Gastroesophageal sphincter (tissue), 4 donors: ENCODE measurements around the gene TRIM29. TPM values are rescaled to one million over a fixed set of nuclear protein-coding genes. Genes with fewer than 3 reads are reported as not detected.

Experiments
- ATAC-seq: fragments of 150-250 bp; one replicate; pipeline ENCODE4 v1.9.1; 2016; ENCODE audit warnings: mild to moderate bottlenecking, moderate library complexity
- H3K27ac ChIP-seq, 4 donors: fragments of 200-600 bp; sonication (generic) in 3 of 4; 1 replicate in 3 of 4; 2 replicates in 1 of 4; pipeline ENCODE4 v1.5.1; 2016 to 2019
- H3K27me3 ChIP-seq: fragments of 200-600 bp; sonication (generic); one replicate; pipeline ENCODE4 v1.5.1; 2019
- H3K36me3 ChIP-seq, 2 donors: fragments of 200-600 bp; sonication (generic); one replicate each; pipeline ENCODE4 v1.5.1; 2019; ENCODE audit warnings: control low read depth in 1 of 2
- H3K4me1 ChIP-seq, 3 donors: fragments of 200-600 bp; sonication (generic); 1 replicate in 2 of 3; 2 replicates in 1 of 3; pipeline ENCODE4 v1.5.1; 2016 to 2019; ENCODE audit warnings: control low read depth in 2 of 3
- H3K4me3 ChIP-seq, 2 donors: fragments of 200-600 bp; sonication (generic); one replicate each; pipeline ENCODE4 v1.5.1; 2019; ENCODE audit warnings: mild to moderate bottlenecking in 1 of 2, moderate library complexity in 1 of 2
- H3K9me3 ChIP-seq, 3 donors: fragments of 200-600 bp; sonication (generic); one replicate each; pipeline ENCODE4 v1.5.1; 2017 to 2019; ENCODE audit warnings: control low read depth in 2 of 3
- CTCF ChIP-seq, 4 experiments: fragments of 200-600 bp in 2 of 4; fragments of 450-650 bp in 2 of 4; sonication (generic) in 1 of 4; IDR thresholded peaks; one replicate each; pipeline ENCODE4 v1.5.1; 2017 to 2019; ENCODE audit warnings: antibody characterized with exemption in 4 of 4, mild to moderate bottlenecking in 2 of 4, moderate library complexity in 2 of 4
- EP300 ChIP-seq: sonication (generic); formaldehyde crosslinking; IDR thresholded peaks from one replicate; pipeline ENCODE4 v1.6.1; 2017; ENCODE audit warnings: antibody characterized with exemption, mild to moderate bottlenecking
- POLR2A ChIP-seq, 2 donors: fragments of 450-650 bp; IDR thresholded peaks; one replicate each; pipeline ENCODE4 v1.6.1; 2017; ENCODE audit warnings: antibody characterized with exemption in 2 of 2, mild to moderate bottlenecking in 2 of 2, moderate library complexity in 1 of 2
- POLR2AphosphoS5 ChIP-seq: sonication (generic); formaldehyde crosslinking; IDR thresholded peaks from one replicate; pipeline ENCODE4 v1.6.1; 2017; ENCODE audit warnings: antibody characterized with exemption
- WGBS, 2 donors: methylation state at CpG; one replicate each; pipeline ENCODE4 v1.1.5; 2018; ENCODE audit warnings: low coverage in 1 of 2; 5-methylcytosine and 5-hydroxymethylcytosine counted together
- total RNA-seq, 4 donors: library from RNA; depleted of rRNA; stranded (reverse); fragments of >200 nt; gene quantifications; one replicate each; pipeline ENCODE4 v1.1.0, GENCODE V29; 2016

TRIM29 gene
- total RNA-seq, 4 donors from 2014 or later, result 1.2 to 34.6 (median 3.4) TPM

GRCh38 chr11:120065176-120065575 is 72.7 kb downstream of the TRIM29 start:
- Histone ChIP-seq H3K27me3 (peaks cover 77% of the 10 kb centered on the region), H3K9me3 (no peaks in the 10 kb centered on the region), H3K4me1 (peaks cover 0 to 9% (median 0%) of the 10 kb centered on the region in 3 donors), H3K36me3 (no peaks in the 10 kb centered on the region), H3K27ac (no peak overlapping the region), H3K4me3 (no peak overlapping the region)
- WGBS, 2 donors, result 90 to 96% methylated on average over 2 to 3 of the region's 4 CpGs
- ATAC-seq, result no peak
- TF ChIP-seq POLR2AphosphoS5 (no peak), POLR2A (IDR thresholded peaks at IDR 0.05) (no peak), CTCF (IDR thresholded peaks at IDR 0.05) (no peak), EP300 (no peak)

GRCh38 chr11:120064341-120064740 is 73.6 kb downstream of the TRIM29 start:
- peaks cover 0 to 9% (median 0%) of the 10 kb centered on the region in 3 donors for H3K4me1 ChIP-seq
- 90 to 91% methylated on average over 2 to 5 of the region's 7 CpGs for WGBS, 2 donors
- no peaks in the 10 kb centered on the region for H3K9me3 ChIP-seq
- peaks cover 74% of the 10 kb centered on the region for H3K27me3 ChIP-seq
- ATAC-seq, result no peak
- no peaks in the 10 kb centered on the region for H3K36me3 ChIP-seq
- no peak for TF ChIP-seq CTCF (IDR thresholded peaks at IDR 0.05)
- no peak for TF ChIP-seq EP300
- no peak for TF ChIP-seq POLR2A (IDR thresholded peaks at IDR 0.05)
- no peak for TF ChIP-seq POLR2AphosphoS5
- H3K27ac ChIP-seq, result no peak overlapping the region
- H3K4me3 ChIP-seq, result no peak overlapping the region

GRCh38 chr11:120063686-120064340 is 74.1 kb downstream of the TRIM29 start:
- H3K27me3 ChIP-seq, result peaks cover 69% of the 10 kb centered on the region
- H3K36me3 ChIP-seq, result no peaks in the 10 kb centered on the region
- 100% methylated on average over 2 of the region's 7 CpGs; no CpG with 5 or more reads in 1 of the 2 donors for WGBS, 2 donors
- no peak overlapping the region for H3K4me3 ChIP-seq
- H3K4me1 ChIP-seq, result peaks cover 0 to 9% (median 0%) of the 10 kb centered on the region in 3 donors
- H3K27ac ChIP-seq, result no peak overlapping the region
- ATAC-seq, result no peak
- no peaks in the 10 kb centered on the region for H3K9me3 ChIP-seq
- TF ChIP-seq EP300 (no peak), POLR2AphosphoS5 (no peak), POLR2A (IDR thresholded peaks at IDR 0.05) (no peak), CTCF (IDR thresholded peaks at IDR 0.05) (no peak)

- H3K9me3 ChIP-seq, result no peaks in the 10 kb centered on the region
- H3K27ac ChIP-seq, result no peak overlapping the region
- TF ChIP-seq POLR2A (IDR thresholded peaks at IDR 0.05) (no peak), POLR2AphosphoS5 (no peak), CTCF (IDR thresholded peaks at IDR 0.05) (no peak), EP300 (no peak)
- peaks cover 62% of the 10 kb centered on the region for H3K27me3 ChIP-seq
- peaks cover 0 to 9% (median 0%) of the 10 kb centered on the region in 3 donors for H3K4me1 ChIP-seq
- no peak for ATAC-seq
- no peaks in the 10 kb centered on the region for H3K36me3 ChIP-seq
- WGBS, 2 donors, result 40% methylated on average over 3 of the region's 7 CpGs; no CpG with 5 or more reads in 1 of the 2 donors
- H3K4me3 ChIP-seq, result no peak overlapping the region
These were observed 75.4 kb downstream of the TRIM29 start for GRCh38 chr11:120062561-120062930.
